HCT116 (cell line): ENCODE results near the gene KLHDC9. TPM values are rescaled to one million over a fixed set of nuclear protein-coding genes. Genes with fewer than 3 reads are reported as not detected.

Experiments
- ATAC-seq: fragments of 200-7000 bp; cut with Tn5 transposase; 2 replicates; pipeline ENCODE4 v1.9.1; 2020; ENCODE audit warnings: mild to moderate bottlenecking, moderate library complexity
- BruUV-seq: library from RNA; stranded (reverse); fragments of 400-500 nt; replicated peaks from 2 replicates; lab custom pipeline; 2021; lab: Mats Ljungman, UMichigan
- CTCF ChIA-PET: fragments of 300-600 bp; sonication (Branson Sonifier 250); formaldehyde crosslinking; loops from one replicate; lab custom pipeline; 2021; ENCODE audit warnings: antibody characterized with exemption; lab: Charles Lee
- POLR2A ChIA-PET: fragments of 300-600, 350-600 bp; sonication (Branson Sonifier 250); formaldehyde crosslinking; loops from one replicate; lab custom pipeline; 2021; ENCODE audit warnings: antibody characterized with exemption; lab: Charles Lee
- RAD21 ChIA-PET, 2 experiments: fragments of 300-600 bp; sonication (Branson Sonifier 250); formaldehyde crosslinking; loops; one replicate each; lab custom pipeline; 2023; ENCODE audit warnings: low total read pairs in 2 of 2; ENCODE audit not compliant: uncharacterized antibody in 2 of 2, unreplicated experiment in 2 of 2, low non-redundant PET in 1 of 2; lab: Charles Lee
- DNase-seq: peaks from one replicate; pipeline ENCODE4 v3.0.0-alpha.2; 2010; ENCODE audit warnings: low read depth, low spot score
- H2AFZ ChIP-seq: fragments of 200-600 bp; shearing (Covaris generic), sonication (generic); 2 replicates; pipeline ENCODE4 v1.6.1; 2017; ENCODE audit warnings: low read depth, mixed run types, mixed read lengths, antibody characterized with exemption, low read length; ENCODE audit not compliant: poor library complexity, severe bottlenecking
- H3K27ac ChIP-seq: 2 replicates; pipeline ENCODE4 v1.5.1; 2012; ENCODE audit warnings: low read depth, low read length
- H3K27me3 ChIP-seq: fragments of 200-600 bp; sonication (generic); 2 replicates; pipeline ENCODE4 v1.6.1; 2016; ENCODE audit warnings: mixed run types, low read length, mixed read lengths; ENCODE audit not compliant: insufficient read depth
- H3K36me3 ChIP-seq, 2 experiments: fragments of 200-500 bp in 1 of 2; fragments of 200-600 bp in 1 of 2; sonication (Bioruptor generic) in 1 of 2; sonication (generic) in 1 of 2; 2 replicates each; pipeline versions ENCODE4 v1.5.1 to v1.6.1; 2014 to 2016; ENCODE audit warnings: low read length in 2 of 2, inconsistent platforms in 1 of 2, mixed read lengths in 1 of 2, mixed run types in 1 of 2; ENCODE audit not compliant: insufficient read depth in 2 of 2, control insufficient read depth in 1 of 2
- H3K4me1 ChIP-seq, 2 experiments: fragments of 200-600 bp in 1 of 2; sonication (generic) in 1 of 2; 2 replicates each; pipeline versions ENCODE4 v1.5.1 to v1.6.1; 2012 to 2017; ENCODE audit warnings: low read length in 2 of 2, inconsistent platforms in 1 of 2, mild to moderate bottlenecking in 1 of 2, mixed read lengths in 1 of 2, mixed run types in 1 of 2, moderate library complexity in 1 of 2; ENCODE audit not compliant: insufficient read depth in 2 of 2, control insufficient read depth in 1 of 2
- H3K4me2 ChIP-seq: fragments of 200-600 bp; sonication (generic); 2 replicates; pipeline ENCODE4 v1.6.1; 2017; ENCODE audit warnings: mixed run types, low read length, mixed read lengths
- H3K4me3 ChIP-seq, 2 experiments: fragments of 200-600 bp in 1 of 2; sonication (generic) in 1 of 2; replicated peaks in 1 of 2; 2 replicates each; pipeline ENCODE4 v1.5.1; 2011 to 2016; ENCODE audit warnings: low read length in 2 of 2, control low read depth in 1 of 2, low read depth in 1 of 2, mild to moderate bottlenecking in 1 of 2, mixed read lengths in 1 of 2, mixed run types in 1 of 2
- H3K79me2 ChIP-seq: fragments of 200-600 bp; sonication (generic); 2 replicates; pipeline ENCODE4 v1.6.1; 2017; ENCODE audit warnings: mild to moderate bottlenecking, mixed run types, low read length, moderate library complexity, mixed read lengths; ENCODE audit not compliant: insufficient read depth
- H3K9ac ChIP-seq: fragments of 200-600 bp; sonication (generic); 2 replicates; pipeline ENCODE4 v1.6.1; 2016; ENCODE audit warnings: low read length, mixed read lengths
- H3K9me2 ChIP-seq: fragments of 200-600 bp; sonication (generic), shearing (Covaris generic); 2 replicates; pipeline ENCODE4 v1.6.1; 2017; ENCODE audit warnings: mixed run types, mild to moderate bottlenecking, moderate library complexity; ENCODE audit not compliant: insufficient read depth
- H3K9me3 ChIP-seq, 2 experiments: fragments of 200-500 bp in 1 of 2; fragments of 200-600 bp in 1 of 2; sonication (Bioruptor generic) in 1 of 2; sonication (generic) in 1 of 2; 2 replicates each; pipeline ENCODE4 v1.6.1; 2014 to 2017; ENCODE audit warnings: low read length in 2 of 2, mixed read lengths in 2 of 2, inconsistent platforms in 1 of 2, low read depth in 1 of 2, mild to moderate bottlenecking in 1 of 2, mixed run types in 1 of 2, moderate library complexity in 1 of 2; ENCODE audit not compliant: control insufficient read depth in 1 of 2, insufficient read depth in 1 of 2
- H4K20me1 ChIP-seq: fragments of 200-600 bp; sonication (generic), shearing (Covaris generic); 2 replicates; pipeline ENCODE4 v1.6.1; 2017; ENCODE audit warnings: mixed run types, mild to moderate bottlenecking, moderate library complexity; ENCODE audit not compliant: insufficient read depth
- CTCF ChIP-seq, 3 experiments: fragments of 200-600 bp in 1 of 3; sonication (generic) in 1 of 3; IDR thresholded peaks in 2 of 3; conservative IDR thresholded peaks in 1 of 3; 2 replicates each; pipeline ENCODE4 v1.5.1; 2012 to 2017; ENCODE audit warnings: low read depth in 2 of 3, low read length in 2 of 3, antibody characterized with exemption in 1 of 3, borderline replicate concordance in 1 of 3, control low read depth in 1 of 3, mild to moderate bottlenecking in 1 of 3, mixed read lengths in 1 of 3, mixed run types in 1 of 3, moderate library complexity in 1 of 3; ENCODE audit not compliant: insufficient read depth in 1 of 3
- EGR1 ChIP-seq: IDR thresholded peaks from 2 replicates; pipeline ENCODE4 v1.6.1; 2012; ENCODE audit warnings: low read depth
- POLR2A ChIP-seq: IDR thresholded peaks from 2 replicates; pipeline ENCODE4 v1.7.0; 2011; ENCODE audit warnings: borderline replicate concordance; ENCODE audit not compliant: insufficient read depth, insufficient read length; ENCODE audit errors: extremely low read depth
- TCF7L2 ChIP-seq: IDR thresholded peaks from 2 replicates; pipeline ENCODE4 v1.7.0; 2011; ENCODE audit warnings: borderline replicate concordance, inconsistent platforms; ENCODE audit not compliant: insufficient read depth, insufficient read length; ENCODE audit errors: extremely low read depth
- ZBTB33 ChIP-seq: IDR thresholded peaks from 2 replicates; pipeline ENCODE4 v1.6.1; 2011; ENCODE audit warnings: mild to moderate bottlenecking, low read length, moderate library complexity; ENCODE audit not compliant: insufficient replicate concordance; ENCODE audit errors: extremely low read depth
- intact Hi-C: fragments of 100-400 bp; cut with micrococcal nuclease; formaldehyde crosslinking; loops from 2 replicates; pipeline ENCODE4 v1.10.0; 2022
- total RNA-seq: library from RNA; stranded (reverse); gene quantifications from one replicate; pipeline ENCODE4 v1.2.1, GENCODE V29; 2021; ENCODE audit not compliant: unreplicated experiment

KLHDC9 gene
- total RNA-seq, 1 experiment from 2014 or later, result 1.4 TPM

GRCh38 chr1:161086457-161086856 is 11.7 kb upstream of the KLHDC9 start:
- intact Hi-C loops, result no loop called here
- no peak overlapping the region for H3K27ac ChIP-seq
- no peaks in the 10 kb centered on the region for H3K27me3 ChIP-seq
- no TSS peak for BruUV-seq
- no peaks in the 10 kb centered on the region for H3K79me2 ChIP-seq
- ChIA-PET CTCF (no interaction called here), RAD21 (no interaction called here), POLR2A (no interaction called here)
- H3K4me3 ChIP-seq, result no peak overlapping the region
- H3K36me3 ChIP-seq, result no peaks in the 10 kb centered on the region
- peak overlapping the region; percentile 22 for H3K4me2 ChIP-seq
- H3K9me3 ChIP-seq, result no peaks in the 10 kb centered on the region
- H2AFZ ChIP-seq, result no peak overlapping the region
- DNase-seq, result no peak
- no peak for TF ChIP-seq CTCF (IDR thresholded peaks at IDR 0.05 in 2 of 3, conservative IDR thresholded peaks at IDR 0.05 in 1 of 3; ENCODE audit: borderline replicate concordance in 1 of 3, insufficient read depth in 1 of 3, low read depth in 2 of 3, low read length in 2 of 3)
- no peak for TF ChIP-seq POLR2A
- no peak for TF ChIP-seq EGR1
- TF ChIP-seq ZBTB33, result no peak
- no peak for TF ChIP-seq TCF7L2
- TF ChIP-seq, all 23 proteins: peak for 0
- no peak for ATAC-seq
- Histone ChIP-seq H3K4me1 (peaks cover 35 to 85% of the 10 kb centered on the region in 2 experiments), H3K9me2 (no peaks in the 10 kb centered on the region), H3K9ac (no peak overlapping the region), H4K20me1 (no peaks in the 10 kb centered on the region)
